ENCODE measurements around the gene FRS2.

Gene FRS2

DNA sequence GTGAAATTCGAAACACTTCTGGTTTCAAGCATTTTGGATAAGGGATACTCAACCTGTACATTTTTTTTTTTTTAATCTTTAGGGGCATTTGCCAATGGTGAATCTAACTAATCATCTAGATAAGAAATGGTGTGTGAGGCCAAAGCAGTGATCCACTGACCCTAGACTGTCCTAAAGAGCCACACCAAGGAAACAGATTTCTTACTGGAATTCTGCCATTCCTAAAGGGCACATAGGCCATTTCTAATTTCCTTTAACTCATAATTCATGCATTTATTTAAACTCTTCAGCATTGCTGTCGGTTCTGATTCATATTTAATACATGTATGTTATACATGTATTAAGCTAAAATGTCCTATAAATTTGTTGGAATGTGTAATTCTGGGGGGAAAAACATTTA is 47.2 kb downstream of the FRS2 start:
- H3K27ac Mint-ChIP-seq: no peak overlapping the region
- peaks cover 32% of the 10 kb centered on the region for H3K36me3 Mint-ChIP-seq (ENCODE audit: low read depth)
- H3K9me3 Mint-ChIP-seq: peaks cover 26% of the 10 kb centered on the region
- TF ChIP-seq, protein P1, sequence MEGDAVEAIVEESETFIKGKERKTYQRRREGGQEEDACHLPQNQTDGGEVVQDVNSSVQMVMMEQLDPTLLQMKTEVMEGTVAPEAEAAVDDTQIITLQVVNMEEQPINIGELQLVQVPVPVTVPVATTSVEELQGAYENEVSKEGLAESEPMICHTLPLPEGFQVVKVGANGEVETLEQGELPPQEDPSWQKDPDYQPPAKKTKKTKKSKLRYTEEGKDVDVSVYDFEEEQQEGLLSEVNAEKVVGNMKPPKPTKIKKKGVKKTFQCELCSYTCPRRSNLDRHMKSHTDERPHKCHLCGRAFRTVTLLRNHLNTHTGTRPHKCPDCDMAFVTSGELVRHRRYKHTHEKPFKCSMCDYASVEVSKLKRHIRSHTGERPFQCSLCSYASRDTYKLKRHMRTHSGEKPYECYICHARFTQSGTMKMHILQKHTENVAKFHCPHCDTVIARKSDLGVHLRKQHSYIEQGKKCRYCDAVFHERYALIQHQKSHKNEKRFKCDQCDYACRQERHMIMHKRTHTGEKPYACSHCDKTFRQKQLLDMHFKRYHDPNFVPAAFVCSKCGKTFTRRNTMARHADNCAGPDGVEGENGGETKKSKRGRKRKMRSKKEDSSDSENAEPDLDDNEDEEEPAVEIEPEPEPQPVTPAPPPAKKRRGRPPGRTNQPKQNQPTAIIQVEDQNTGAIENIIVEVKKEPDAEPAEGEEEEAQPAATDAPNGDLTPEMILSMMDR (IDR thresholded peaks at IDR 0.05; ENCODE audit: unreplicated experiment in 3 of 3): no peak
- H3K4me1 Mint-ChIP-seq: peaks cover 34% of the 10 kb centered on the region
- no peak overlapping the region for H3K4me3 Mint-ChIP-seq
- no peaks in the 10 kb centered on the region for H3K27me3 Mint-ChIP-seq (ENCODE audit: low read depth)

DNA sequence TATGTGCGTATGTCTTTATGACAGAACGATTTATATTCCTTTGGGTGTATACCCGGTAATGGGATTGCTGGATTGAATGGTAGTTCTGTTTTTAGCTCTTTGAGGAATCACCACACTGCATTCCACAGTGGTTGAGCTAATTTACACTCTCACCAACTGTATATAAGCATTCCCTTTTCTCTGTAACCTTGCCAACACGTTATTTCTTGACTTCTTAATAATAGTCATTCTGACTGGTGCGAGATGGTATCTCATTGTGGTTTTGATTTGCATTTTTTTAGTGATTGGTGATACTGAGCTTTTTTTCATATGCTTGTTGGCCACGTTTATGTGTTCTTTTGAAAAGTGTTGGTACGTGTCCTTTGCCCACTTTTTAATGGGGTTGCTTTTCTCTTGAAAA is 49.7 kb downstream of the FRS2 start:
- Mint-ChIP-seq H3K4me1 (peaks cover 11% of the 10 kb centered on the region), H3K9me3 (peaks cover 42% of the 10 kb centered on the region), H3K27ac (no peak overlapping the region), H3K4me3 (no peak overlapping the region), H3K36me3 (ENCODE audit: low read depth) (peaks cover 52% of the 10 kb centered on the region), H3K27me3 (ENCODE audit: low read depth) (no peaks in the 10 kb centered on the region)
- TF ChIP-seq, protein P1 (IDR thresholded peaks at IDR 0.05; ENCODE audit: unreplicated experiment in 3 of 3): no peak

DNA sequence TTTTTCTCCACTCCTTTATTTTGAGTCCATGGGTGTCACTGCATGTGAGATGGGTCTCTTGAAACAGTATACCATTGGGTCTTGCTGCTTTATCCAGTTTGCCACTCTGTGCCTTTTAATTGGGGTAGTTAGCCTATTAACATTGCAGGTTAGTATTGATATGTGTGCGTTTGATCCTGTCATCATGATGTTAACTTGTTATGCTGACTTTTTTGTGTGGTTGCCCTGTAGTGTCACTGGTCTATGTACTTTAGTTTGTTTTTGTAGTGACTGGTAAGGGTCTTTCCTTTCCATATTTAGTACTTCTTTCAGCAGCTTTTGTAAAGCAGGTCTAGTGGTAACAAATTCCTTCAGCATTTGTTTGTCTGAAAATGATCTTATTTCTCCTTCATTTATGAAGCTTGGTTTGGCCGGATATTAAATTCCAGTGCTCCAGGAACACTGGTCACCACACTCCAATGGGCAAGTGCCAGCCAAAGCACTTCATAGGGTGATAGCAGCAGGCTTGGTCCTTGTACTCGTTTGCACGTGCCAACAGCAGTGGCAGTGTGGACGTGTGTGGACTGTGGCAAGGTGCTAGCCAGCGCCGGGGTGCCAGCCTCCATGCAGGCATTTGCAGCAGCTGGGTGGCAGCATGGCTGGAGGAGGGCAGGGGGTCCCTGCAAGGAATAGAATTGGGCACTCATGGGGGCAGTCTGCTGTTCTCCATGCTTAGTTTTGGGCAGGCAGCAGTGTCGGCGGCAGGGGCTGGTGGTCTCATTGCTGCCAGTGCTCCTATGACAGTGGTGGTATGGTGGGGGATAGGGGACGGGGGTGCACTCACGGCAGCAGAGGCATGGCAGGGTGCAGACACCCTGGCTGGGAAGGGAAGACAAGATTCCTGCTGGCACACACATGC is 53.5 kb downstream of the FRS2 start:
- Mint-ChIP-seq H3K27ac (no peak overlapping the region), H3K9me3 (peaks cover 44% of the 10 kb centered on the region), H3K4me1 (peaks cover 7% of the 10 kb centered on the region), H3K4me3 (no peak overlapping the region), H3K27me3 (ENCODE audit: low read depth) (no peaks in the 10 kb centered on the region), H3K36me3 (ENCODE audit: low read depth) (peaks cover 61% of the 10 kb centered on the region)
- TF ChIP-seq, protein P1 (IDR thresholded peaks at IDR 0.05; ENCODE audit: unreplicated experiment in 3 of 3): no peak

DNA sequence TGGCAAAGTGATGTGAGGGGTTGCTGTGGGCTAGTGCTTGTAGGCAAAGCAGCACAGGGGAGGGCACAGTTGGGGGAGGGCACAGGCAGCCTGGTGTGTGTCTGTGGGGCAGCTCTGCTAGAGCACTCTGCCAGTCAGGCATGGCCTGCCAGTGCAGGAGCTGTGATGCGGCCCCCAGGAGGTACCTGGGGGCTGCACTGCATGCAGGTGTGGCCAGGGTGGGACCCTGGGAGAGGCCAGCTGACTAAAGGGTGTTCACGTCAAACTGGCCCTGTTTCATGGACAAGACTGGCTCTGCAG is 54.1 kb downstream of the FRS2 start:
- peaks cover 11% of the 10 kb centered on the region for H3K4me1 Mint-ChIP-seq
- H3K36me3 Mint-ChIP-seq (ENCODE audit: low read depth): peaks cover 65% of the 10 kb centered on the region
- H3K4me3 Mint-ChIP-seq: no peak overlapping the region
- TF ChIP-seq, protein P1 (IDR thresholded peaks at IDR 0.05; ENCODE audit: unreplicated experiment in 3 of 3): no peak
- no peaks in the 10 kb centered on the region for H3K27me3 Mint-ChIP-seq (ENCODE audit: low read depth)
- no peak overlapping the region for H3K27ac Mint-ChIP-seq
- peaks cover 44% of the 10 kb centered on the region for H3K9me3 Mint-ChIP-seq

DNA sequence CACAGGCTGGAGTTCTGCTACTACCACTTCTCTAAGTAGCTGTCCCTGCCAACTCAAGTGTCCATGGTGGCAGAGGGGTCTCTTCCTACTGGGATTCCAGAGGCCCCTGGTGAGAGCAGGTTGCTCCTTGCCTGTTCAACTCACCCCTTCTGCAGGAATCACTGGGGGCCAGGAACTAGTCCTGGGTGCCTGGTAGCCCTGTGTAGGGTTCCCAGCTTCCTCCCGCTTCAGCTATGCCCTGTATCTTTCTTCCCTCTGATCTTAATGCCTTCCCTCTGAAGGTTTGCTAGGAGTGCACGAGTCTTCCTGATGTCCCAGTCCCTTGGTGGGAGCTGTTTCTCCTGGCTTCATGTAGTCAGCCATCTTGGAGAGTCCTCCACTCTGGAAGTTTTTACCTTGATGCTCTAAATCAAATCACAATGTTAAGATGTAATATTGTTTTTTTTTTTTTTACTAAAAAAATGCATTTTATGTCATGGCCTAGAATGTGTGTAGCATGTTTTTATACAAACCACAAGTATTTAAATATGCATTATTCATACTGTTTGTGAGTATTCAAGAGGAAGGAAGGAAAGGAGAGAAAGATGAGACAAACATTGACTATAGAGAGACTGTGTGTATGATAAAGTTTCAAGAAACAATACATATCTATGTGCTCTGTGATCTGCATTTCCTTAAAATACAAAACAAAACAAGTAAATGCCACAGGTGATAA is 54.7 kb downstream of the FRS2 start:
- H3K27ac Mint-ChIP-seq: peak overlapping the region in 1 of 3 experiments; percentile 54
- no peaks in the 10 kb centered on the region for H3K27me3 Mint-ChIP-seq (ENCODE audit: low read depth)
- TF ChIP-seq, protein P1 (IDR thresholded peaks at IDR 0.05; ENCODE audit: unreplicated experiment in 3 of 3): no peak
- H3K4me1 Mint-ChIP-seq: peaks cover 11% of the 10 kb centered on the region
- H3K36me3 Mint-ChIP-seq (ENCODE audit: low read depth): peaks cover 60% of the 10 kb centered on the region
- H3K9me3 Mint-ChIP-seq: peaks cover 41% of the 10 kb centered on the region
- H3K4me3 Mint-ChIP-seq: no peak overlapping the region
